Measurements from ENCODE around the gene VDAC2. TPM values are rescaled to one million over a fixed set of nuclear protein-coding genes. Genes with fewer than 3 reads are reported as not detected.

The VDAC2 gene
- total RNA-seq, 6 experiments from 2014 or later = 48.3 to 92.7 (median 70.2) TPM

DNA sequence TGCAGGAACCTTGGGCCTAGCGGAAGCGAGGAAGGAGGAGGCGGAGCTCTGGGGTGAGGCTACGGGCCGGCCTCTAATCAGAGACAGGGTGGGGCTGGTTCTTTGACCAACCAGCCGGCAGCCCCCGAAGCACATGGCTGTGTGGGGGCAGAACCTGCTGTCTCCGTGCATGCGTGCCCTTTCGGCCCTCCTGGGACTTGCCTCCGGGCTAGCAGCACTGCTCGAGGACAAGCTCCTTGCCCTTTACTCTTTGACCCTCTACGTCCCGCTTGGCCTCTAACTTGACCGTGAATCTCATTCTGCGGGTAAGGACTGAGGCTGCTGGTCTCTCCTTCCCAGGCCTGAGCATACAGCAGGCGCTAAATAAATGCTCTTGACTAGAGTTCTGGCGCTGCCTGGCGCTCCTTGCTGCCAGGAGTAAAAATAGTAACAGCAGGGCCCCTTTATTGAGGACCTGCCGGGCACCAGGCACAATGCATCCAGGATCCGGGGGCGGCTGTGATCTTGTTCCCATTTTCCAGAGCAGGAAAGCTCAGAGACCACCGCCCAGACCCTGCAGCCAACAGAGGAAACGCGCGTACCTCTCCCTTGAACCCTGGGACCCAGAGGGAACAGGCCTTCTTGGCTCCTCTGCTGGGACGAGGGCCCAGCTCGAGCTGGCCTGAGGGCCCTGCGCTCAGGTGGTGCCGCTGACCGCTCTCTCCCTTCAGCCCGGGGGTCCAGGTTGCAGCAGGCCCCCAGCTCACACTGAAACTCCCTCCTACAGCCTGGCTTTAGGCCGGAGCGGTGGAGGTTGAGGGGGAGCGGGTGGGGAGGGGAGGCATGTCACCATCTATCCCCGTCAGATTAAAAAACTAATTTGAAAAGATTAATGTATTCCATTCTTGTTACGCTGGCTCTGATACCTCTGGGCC, 27.8 kb downstream of the VDAC2 start:
- Histone ChIP-seq H3K27me3 (no peaks in the 10 kb centered on the region), H3K4me1 (peaks cover 0 to 18% (median 5%) of the 10 kb centered on the region in 4 donors), H3K9me3 (no peaks in the 10 kb centered on the region), H3K27ac (no peak overlapping the region), H3K36me3 (no peaks in the 10 kb centered on the region), H3K4me3 (no peak overlapping the region)
- intact Hi-C loops (cut with DNase I) = loop anchor here (10.0 kb wide), 2 partner anchors 54 to 134 kb away; a partner anchor contains a TSS
- 90% methylated on average over 7 of the region's 37 CpGs for WGBS (ENCODE audit: insufficient coverage, low coverage, low lambda C conversion rate, missing lambda C conversion rate)
- DNase-seq (no peak), ATAC-seq (no peak)
- TF ChIP-seq, protein P1, sequence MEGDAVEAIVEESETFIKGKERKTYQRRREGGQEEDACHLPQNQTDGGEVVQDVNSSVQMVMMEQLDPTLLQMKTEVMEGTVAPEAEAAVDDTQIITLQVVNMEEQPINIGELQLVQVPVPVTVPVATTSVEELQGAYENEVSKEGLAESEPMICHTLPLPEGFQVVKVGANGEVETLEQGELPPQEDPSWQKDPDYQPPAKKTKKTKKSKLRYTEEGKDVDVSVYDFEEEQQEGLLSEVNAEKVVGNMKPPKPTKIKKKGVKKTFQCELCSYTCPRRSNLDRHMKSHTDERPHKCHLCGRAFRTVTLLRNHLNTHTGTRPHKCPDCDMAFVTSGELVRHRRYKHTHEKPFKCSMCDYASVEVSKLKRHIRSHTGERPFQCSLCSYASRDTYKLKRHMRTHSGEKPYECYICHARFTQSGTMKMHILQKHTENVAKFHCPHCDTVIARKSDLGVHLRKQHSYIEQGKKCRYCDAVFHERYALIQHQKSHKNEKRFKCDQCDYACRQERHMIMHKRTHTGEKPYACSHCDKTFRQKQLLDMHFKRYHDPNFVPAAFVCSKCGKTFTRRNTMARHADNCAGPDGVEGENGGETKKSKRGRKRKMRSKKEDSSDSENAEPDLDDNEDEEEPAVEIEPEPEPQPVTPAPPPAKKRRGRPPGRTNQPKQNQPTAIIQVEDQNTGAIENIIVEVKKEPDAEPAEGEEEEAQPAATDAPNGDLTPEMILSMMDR (IDR thresholded peaks at IDR 0.05) = no peak
- no peak for TF ChIP-seq POLR2A (IDR thresholded peaks at IDR 0.05)

DNA sequence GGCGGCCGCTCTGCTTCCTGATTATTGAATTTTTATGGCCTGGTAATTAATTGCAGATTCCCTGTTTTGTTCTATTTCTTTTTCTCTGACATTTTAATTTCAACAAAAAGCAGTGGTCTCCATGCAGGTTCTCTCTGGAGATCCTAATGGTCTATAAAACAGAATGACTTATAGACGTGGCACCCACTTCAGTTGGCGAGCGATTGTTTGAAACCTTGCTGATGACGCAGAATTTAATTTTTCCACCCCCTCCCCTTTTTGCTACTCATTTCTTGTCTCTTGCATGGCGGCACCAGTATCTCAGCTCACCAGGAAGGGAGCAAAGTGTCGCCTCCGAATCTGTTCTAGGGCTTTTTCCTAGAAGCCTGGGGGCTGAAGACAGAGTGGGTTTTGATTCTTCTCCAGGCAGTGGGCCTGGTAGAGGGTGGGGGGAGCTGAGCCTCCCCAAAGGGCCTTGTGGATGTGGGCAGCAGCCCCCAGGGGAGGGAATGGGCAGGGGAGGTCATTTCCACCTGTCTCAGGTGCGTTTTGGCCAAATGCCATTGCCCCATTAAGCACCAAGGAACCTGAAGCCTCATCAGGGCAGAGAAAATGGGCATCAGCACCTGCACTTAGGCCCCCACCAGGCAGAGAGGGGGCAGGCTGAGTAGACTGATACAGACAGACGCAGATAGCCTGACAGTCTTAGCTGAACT, 28.6 kb downstream of the VDAC2 start:
- 87% methylated on average over 8 of the region's 11 CpGs for WGBS (ENCODE audit: insufficient coverage, low coverage, low lambda C conversion rate, missing lambda C conversion rate)
- Histone ChIP-seq H3K27me3 (no peaks in the 10 kb centered on the region), H3K4me1 (peaks cover 0 to 19% (median 5%) of the 10 kb centered on the region in 4 donors), H3K9me3 (no peaks in the 10 kb centered on the region), H3K36me3 (no peaks in the 10 kb centered on the region), H3K4me3 (no peak overlapping the region), H3K27ac (no peak overlapping the region)
- TF ChIP-seq, protein P1 (IDR thresholded peaks at IDR 0.05) = no peak
- no peak for TF ChIP-seq POLR2A (IDR thresholded peaks at IDR 0.05)
- DNase-seq (no peak), ATAC-seq (no peak)
- intact Hi-C loops (cut with DNase I) = loop anchor here (10.0 kb wide), 2 partner anchors 54 to 134 kb away; a partner anchor contains a TSS

DNA sequence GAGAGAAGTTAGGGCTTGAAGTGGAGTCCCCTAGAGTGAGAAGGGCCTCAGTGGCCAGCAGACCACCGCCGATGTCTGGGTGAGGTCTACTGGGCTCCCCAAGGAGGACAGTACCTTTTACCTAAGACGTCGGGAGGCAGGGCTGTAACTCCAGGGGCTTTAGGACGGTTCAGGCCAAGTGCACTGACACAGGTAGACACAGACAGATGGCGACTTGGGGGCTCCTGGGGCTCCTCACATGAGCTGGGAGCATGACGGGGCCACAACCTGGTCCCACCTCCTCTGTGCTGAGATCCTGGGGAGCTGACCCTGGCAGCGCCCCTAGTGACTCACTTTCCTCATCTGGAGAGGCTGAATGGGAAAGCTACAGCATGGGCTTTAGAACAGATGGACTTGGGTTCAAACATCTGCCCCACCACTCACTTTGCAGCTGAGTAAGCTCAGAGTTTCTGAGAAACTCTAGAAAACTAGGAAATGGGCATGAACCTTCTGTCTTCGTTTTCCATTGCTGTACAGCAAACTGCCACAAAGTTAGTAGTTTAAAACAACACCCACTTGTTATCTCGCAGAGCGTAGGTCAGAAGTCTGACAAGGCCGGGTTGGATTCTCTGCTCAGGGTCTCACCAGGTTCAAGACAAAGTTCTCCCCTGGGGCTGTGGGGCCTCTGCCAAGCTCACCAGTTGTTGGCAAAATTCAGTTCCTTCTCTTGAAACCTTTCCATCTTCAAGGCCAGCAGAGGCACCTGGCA, 29.9 kb downstream of the VDAC2 start:
- H3K9me3 ChIP-seq = no peaks in the 10 kb centered on the region
- H3K4me3 ChIP-seq = no peak overlapping the region
- H3K27ac ChIP-seq = no peak overlapping the region
- H3K36me3 ChIP-seq = no peaks in the 10 kb centered on the region
- intact Hi-C loops (cut with DNase I) = no loop called here
- DNase-seq (no peak), ATAC-seq (no peak)
- H3K27me3 ChIP-seq = no peaks in the 10 kb centered on the region
- H3K4me1 ChIP-seq = peaks cover 0 to 30% (median 9%) of the 10 kb centered on the region in 4 donors
- TF ChIP-seq, protein P1 (IDR thresholded peaks at IDR 0.05) = no peak
- no peak for TF ChIP-seq POLR2A (IDR thresholded peaks at IDR 0.05)
- WGBS (ENCODE audit: insufficient coverage, low coverage, low lambda C conversion rate, missing lambda C conversion rate) = 77% methylated on average over 2 of the region's 12 CpGs

DNA sequence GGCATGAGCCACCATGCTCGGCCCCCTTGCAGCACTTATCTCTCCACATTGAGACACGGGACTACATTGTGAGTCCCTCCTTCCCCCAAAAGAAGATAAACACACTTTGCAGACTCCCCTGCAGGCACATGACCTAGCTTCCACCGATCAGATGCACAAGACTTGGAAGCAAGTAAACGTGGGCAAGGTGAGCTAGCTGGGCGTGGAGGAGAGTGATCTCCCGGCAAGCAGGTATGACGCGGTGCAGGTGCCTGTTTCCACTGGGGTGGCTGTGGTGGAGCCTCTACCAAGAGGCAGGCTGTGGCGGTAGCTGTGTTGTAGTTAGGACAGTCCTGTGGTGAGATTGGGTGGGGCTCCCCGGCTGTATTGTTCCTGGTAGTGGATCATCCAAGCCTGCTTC, 32.8 kb downstream of the VDAC2 start:
- no peaks in the 10 kb centered on the region for H3K27me3 ChIP-seq
- no peaks in the 10 kb centered on the region for H3K9me3 ChIP-seq
- no peak for ATAC-seq
- H3K4me1 ChIP-seq = peaks cover 0 to 23% (median 9%) of the 10 kb centered on the region in 4 donors
- 70% methylated on average over 3 of the region's 10 CpGs for WGBS (ENCODE audit: insufficient coverage, low coverage, low lambda C conversion rate, missing lambda C conversion rate)
- no peak for DNase-seq
- TF ChIP-seq, protein P1 (IDR thresholded peaks at IDR 0.05) = no peak
- no peak for TF ChIP-seq POLR2A (IDR thresholded peaks at IDR 0.05)
- H3K36me3 ChIP-seq = no peaks in the 10 kb centered on the region
- H3K4me3 ChIP-seq = no peak overlapping the region
- H3K27ac ChIP-seq = no peak overlapping the region
- intact Hi-C loops (cut with DNase I) = no loop called here
